ENCODE data around the gene TLX1.

Gene TLX1

GRCh38 chr10:101134299-101135127, 3.4 kb downstream of the TLX1 start:
- DNase-seq: no peak

DNA sequence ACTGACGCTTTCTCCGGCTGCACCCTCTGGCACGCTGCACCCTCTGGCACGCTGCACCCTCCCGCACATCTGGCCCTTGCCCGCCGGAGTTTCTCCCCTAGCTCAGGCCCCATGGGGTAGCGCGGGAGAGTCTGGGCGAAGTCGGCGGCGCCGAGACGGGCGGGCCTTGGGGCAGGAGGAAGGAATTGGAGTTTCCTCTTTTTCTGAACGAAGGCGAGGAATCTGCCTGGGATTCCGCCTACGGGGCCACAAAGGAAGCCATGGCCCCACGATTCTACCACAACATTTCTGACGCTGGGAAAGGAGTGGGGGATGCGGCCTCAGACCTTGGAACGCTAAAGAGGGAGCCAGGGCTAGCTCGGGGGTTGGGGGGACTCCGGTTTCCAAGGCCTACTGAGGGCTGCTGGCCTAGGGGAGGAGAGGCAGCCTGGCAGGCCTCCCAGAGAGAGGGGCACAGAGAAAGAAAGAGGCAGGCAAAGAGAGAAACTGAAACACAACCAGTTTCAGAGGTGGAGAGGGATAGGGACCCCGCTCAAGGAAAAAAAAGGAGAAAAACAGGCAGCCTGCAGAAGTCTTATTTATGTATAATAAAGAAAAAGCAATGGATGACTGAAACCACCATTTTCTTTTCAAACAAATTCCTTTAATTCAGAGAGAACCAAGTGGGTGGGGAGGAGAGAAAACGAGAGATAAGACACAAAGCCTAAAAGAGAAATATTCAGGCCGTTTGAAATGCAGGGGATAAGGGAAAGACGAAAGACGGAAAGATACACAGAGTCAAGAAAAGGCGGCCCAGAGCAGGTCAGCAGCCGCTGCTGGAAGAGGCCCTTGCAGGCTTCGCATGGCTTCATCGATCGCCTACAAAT, 4.3 kb downstream of the TLX1 start:
- DNase-seq: no peak

GRCh38 chr10:101136007-101136707, 5.1 kb downstream of the TLX1 start:
- no peak for DNase-seq

GRCh38 chr10:101136708-101137121, 5.6 kb downstream of the TLX1 start:
- no peak for DNase-seq

DNA sequence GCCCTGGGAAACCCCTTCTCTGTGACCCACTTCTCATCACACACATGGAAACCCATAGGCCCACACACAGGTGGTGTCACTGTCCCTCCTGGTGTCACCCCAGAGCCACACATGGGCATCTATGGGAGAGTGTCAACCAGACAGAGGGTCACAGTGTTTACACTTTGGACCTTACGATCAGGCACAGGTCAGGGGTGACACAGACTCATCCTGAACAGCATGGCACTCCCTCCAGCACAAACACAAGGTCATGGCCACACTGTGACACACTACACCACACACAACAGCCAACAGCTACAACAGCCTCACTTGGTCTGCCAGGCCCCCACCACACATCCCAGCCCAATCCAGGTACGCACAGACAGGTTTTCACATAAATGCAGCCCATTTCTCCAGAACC, 6.2 kb downstream of the TLX1 start:
- no peak for DNase-seq

DNA sequence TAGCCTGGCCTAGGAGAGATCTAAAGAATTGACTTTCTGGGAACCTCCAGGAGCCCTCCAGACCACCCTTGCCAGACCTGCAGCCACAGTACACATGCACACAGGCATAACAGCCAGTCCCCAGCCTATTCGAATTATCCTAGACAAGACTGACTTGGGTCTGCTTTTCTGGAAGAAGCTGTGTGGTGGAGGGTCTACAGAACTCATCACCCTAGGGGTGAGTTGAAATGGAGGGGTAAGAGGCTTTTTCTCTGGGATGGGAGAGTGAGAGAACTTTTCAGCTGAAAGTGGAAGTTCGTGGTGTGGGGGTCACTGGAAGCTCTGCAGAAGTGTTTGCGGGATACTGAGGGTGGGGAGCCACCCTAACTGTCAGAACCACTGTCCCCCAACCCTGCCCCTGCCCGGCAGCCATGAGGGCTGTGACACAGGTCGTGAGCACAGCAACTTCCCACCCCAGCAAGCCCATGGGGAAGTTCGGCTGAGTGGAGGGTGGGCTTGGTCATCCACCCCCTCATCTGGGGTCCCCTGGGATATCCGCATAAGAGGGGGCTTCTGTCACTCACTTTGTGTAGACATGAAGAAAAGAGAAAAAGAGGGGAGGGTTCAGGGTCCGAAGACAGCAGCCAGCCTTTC, 7.8 kb downstream of the TLX1 start:
- DNase-seq: no peak

- no peak for DNase-seq
Measured at GRCh38 chr10:101139421-101139911, 8.4 kb downstream of the TLX1 start.

GRCh38 chr10:101140084-101140949, 9.2 kb downstream of the TLX1 start:
- DNase-seq: no peak

DNA sequence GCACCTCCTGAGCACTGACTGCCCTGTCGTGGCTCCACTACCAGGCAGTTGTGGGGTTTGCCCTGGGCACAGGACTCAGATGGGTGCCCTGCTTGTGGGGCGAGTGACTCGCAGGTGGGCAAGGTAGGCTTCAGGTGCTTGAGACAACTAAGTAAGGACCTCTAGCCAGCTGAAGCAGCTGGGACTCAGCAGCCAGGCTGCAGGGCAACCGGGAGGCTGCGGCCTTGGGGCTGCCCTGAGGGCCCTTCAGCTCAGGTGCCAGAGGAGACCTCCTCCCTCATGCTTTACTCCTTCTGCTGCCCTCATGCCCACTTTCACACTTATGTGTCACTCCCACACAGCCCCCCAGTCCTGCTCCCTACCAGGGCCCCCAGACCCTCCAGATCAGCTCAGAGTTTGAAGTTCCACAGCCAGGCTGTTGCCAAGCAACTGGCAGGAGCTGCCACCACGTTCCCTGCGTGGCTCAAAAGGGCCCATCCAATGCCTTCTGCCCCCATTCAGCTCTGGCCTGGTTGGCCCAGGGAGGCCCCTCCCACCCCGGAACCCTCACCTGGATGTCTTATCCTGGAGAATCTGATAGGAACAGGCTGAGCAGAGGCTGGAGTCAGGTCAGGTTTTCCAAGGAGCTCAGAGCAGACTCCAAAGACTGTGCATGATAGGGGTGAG, 10.0 kb downstream of the TLX1 start:
- DNase-seq: no peak

DNA sequence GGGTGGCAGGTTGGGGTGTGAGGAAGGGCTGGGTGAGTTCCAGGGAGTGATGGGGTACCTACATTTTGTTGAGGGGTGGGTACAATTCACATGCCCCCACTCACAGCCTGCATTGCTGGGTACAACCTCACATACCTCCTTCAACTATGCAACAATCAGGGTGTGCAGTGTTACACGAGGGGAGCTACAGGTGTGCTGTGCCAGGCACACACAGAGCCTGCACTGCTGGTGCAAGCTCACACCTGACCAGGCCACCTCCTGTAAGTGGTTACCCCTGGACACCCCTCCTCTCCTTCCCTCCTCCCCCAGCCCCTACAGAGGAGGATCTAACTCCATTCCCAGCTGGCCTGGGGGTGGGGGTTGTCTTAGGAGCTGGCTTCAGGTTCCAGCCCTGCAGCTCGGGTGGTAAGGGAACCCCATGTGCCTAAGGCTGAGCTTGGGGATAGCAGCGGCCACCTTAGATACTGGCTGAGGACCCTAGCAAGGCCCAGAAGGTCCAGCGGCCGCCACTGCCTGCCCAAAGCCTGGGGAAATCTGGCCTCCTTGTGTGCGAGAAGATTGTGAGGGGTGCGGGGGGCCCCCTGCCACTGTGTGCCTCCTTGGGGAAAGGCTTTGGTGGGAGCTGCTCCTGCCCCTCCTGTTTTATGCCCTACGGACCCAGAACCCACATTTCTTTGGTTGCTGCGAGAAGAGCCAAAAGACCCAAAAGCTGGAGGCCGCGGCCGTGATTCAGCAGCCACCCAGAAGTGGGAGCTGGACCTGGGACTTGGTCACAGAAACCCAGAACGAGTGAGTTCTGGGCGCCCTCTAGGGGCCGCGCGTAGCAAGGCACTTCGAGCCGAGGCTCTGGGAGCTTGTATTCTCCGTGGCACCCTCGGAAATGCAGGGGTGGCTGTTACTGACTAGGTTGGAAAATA, 10.8 kb downstream of the TLX1 start:
- DNase-seq: peak; percentile 70

DNA sequence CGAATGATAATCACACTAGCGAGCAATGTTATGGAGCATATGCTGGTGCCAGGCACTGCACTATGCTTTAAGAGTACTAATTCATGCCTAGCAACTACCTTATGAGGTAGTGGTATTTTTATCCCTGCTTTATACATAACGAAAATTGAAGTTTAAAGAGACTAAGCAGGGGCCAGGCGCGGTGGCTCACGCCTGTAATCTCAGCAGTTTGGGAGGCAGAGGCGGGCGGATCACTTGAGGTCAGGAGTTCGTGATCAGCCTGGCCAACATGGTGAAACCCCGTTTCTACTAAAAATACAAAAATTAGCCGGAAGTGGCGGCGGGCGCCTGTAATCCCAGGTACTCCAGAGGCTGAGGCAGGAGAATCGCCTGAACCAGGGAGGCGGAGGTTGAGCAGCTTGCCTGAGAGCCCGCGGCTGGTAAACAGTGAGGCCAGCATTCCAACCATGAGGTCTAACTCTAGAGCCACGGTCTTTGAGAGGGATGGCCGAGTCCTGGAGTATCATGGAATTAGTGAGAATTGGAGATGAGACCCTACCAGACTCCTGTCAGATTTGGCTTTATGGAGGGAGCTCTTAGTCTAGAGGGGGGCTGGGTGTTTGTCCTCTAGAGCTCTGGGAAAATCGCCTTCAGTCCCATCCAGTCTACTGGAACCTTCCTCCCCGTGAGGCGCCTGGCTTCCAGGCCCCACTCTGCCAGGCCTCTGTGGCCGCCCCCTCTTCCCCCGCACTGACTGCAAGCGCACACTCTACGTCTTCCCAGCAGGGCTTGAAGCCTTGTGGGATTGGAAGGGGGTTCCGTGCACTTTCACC, 11.6 kb downstream of the TLX1 start:
- DNase-seq: no peak

- no peak for DNase-seq
Measured at GRCh38 chr10:101143345-101143630, 12.2 kb downstream of the TLX1 start.

- DNase-seq: no peak
Measured at GRCh38 chr10:101144053-101144452, 13.0 kb downstream of the TLX1 start.

DNA sequence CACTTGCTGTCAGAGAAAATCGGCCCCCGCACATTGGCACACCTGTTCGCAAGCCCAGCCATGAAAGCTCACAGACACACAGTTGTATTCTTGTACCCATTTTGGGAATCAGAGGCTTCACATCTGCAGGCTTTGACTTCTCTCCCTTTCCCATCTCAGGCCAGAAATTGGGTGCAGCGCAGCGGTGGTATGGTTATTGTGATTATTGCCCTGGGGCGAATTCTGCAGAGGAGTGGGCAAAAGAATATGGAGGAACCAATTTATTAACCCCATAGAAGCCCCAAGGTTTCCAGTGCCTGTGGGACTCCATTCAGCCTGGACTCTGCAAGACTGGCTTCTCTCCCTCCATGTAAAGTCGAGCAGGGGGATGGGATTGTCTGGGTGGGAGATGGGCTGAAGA, 14.0 kb downstream of the TLX1 start:
- no peak for DNase-seq

- DNase-seq: no peak
Measured at GRCh38 chr10:101145750-101146391, 14.8 kb downstream of the TLX1 start.

- no peak for DNase-seq
Measured at GRCh38 chr10:101146392-101147251, 15.5 kb downstream of the TLX1 start.

GRCh38 chr10:101151395-101151794, 20.3 kb downstream of the TLX1 start:
- no peak for DNase-seq

GRCh38 chr10:101152316-101152715, 21.2 kb downstream of the TLX1 start:
- DNase-seq: no peak
